Gastroesophageal sphincter (tissue), 4 donors: ENCODE measurements around the gene SFXN2. TPM values are rescaled to one million over a fixed set of nuclear protein-coding genes. Genes with fewer than 3 reads are reported as not detected.
"Not testable (repeated sequence)": the region's sequence is repeated elsewhere in the genome, so short reads cannot be mapped to it uniquely, and the experiment has no call there.

Source experiments
- ATAC-seq: fragments of 150-250 bp; one replicate; pipeline ENCODE4 v1.9.1; 2016; ENCODE audit warnings: mild to moderate bottlenecking, moderate library complexity
- H3K27ac ChIP-seq, 4 donors: fragments of 200-600 bp; sonication (generic) in 3 of 4; 1 replicate in 3 of 4; 2 replicates in 1 of 4; pipeline ENCODE4 v1.5.1; 2016 to 2019
- H3K27me3 ChIP-seq: fragments of 200-600 bp; sonication (generic); one replicate; pipeline ENCODE4 v1.5.1; 2019
- H3K36me3 ChIP-seq, 2 donors: fragments of 200-600 bp; sonication (generic); one replicate each; pipeline ENCODE4 v1.5.1; 2019; ENCODE audit warnings: control low read depth in 1 of 2
- H3K4me1 ChIP-seq, 3 donors: fragments of 200-600 bp; sonication (generic); 1 replicate in 2 of 3; 2 replicates in 1 of 3; pipeline ENCODE4 v1.5.1; 2016 to 2019; ENCODE audit warnings: control low read depth in 2 of 3
- H3K4me3 ChIP-seq, 2 donors: fragments of 200-600 bp; sonication (generic); one replicate each; pipeline ENCODE4 v1.5.1; 2019; ENCODE audit warnings: mild to moderate bottlenecking in 1 of 2, moderate library complexity in 1 of 2
- H3K9me3 ChIP-seq, 3 donors: fragments of 200-600 bp; sonication (generic); one replicate each; pipeline ENCODE4 v1.5.1; 2017 to 2019; ENCODE audit warnings: control low read depth in 2 of 3
- CTCF ChIP-seq, 4 experiments: fragments of 200-600 bp in 2 of 4; fragments of 450-650 bp in 2 of 4; sonication (generic) in 1 of 4; IDR thresholded peaks; one replicate each; pipeline ENCODE4 v1.5.1; 2017 to 2019; ENCODE audit warnings: antibody characterized with exemption in 4 of 4, mild to moderate bottlenecking in 2 of 4, moderate library complexity in 2 of 4
- EP300 ChIP-seq: sonication (generic); formaldehyde crosslinking; IDR thresholded peaks from one replicate; pipeline ENCODE4 v1.6.1; 2017; ENCODE audit warnings: antibody characterized with exemption, mild to moderate bottlenecking
- POLR2A ChIP-seq, 2 donors: fragments of 450-650 bp; IDR thresholded peaks; one replicate each; pipeline ENCODE4 v1.6.1; 2017; ENCODE audit warnings: antibody characterized with exemption in 2 of 2, mild to moderate bottlenecking in 2 of 2, moderate library complexity in 1 of 2
- POLR2AphosphoS5 ChIP-seq: sonication (generic); formaldehyde crosslinking; IDR thresholded peaks from one replicate; pipeline ENCODE4 v1.6.1; 2017; ENCODE audit warnings: antibody characterized with exemption
- WGBS, 2 donors: methylation state at CpG; one replicate each; pipeline ENCODE4 v1.1.5; 2018; ENCODE audit warnings: low coverage in 1 of 2; 5-methylcytosine and 5-hydroxymethylcytosine counted together
- total RNA-seq, 4 donors: library from RNA; depleted of rRNA; stranded (reverse); fragments of >200 nt; gene quantifications; one replicate each; pipeline ENCODE4 v1.1.0, GENCODE V29; 2016

The SFXN2 gene
- total RNA-seq, 4 donors from 2014 or later: 0.45 to 3.2 (median 1.2) TPM

- Histone ChIP-seq H3K36me3 (peaks cover 0 to 20% of the 10 kb centered on the region in 2 donors), H3K9me3 (no peaks in the 10 kb centered on the region), H3K4me3 (no peak overlapping the region), H3K4me1 (peaks cover 0 to 7% (median 0%) of the 10 kb centered on the region in 3 donors), H3K27me3 (no peaks in the 10 kb centered on the region), H3K27ac (peak overlapping the region in 2 of 4 donors; percentile 11 to 28)
- ATAC-seq: no peak
- TF ChIP-seq EP300 (no peak), CTCF (IDR thresholded peaks at IDR 0.05) (no peak), POLR2AphosphoS5 (no peak), POLR2A (IDR thresholded peaks at IDR 0.05) (no peak)
Observed at GRCh38 chr10:102738692-102739121, 24.3 kb downstream of the SFXN2 start.

GRCh38 chr10:102740229-102740628, 25.8 kb downstream of the SFXN2 start:
- Histone ChIP-seq H3K9me3 (no peaks in the 10 kb centered on the region), H3K4me1 (peaks cover 0 to 15% (median 0%) of the 10 kb centered on the region in 3 donors), H3K27me3 (no peaks in the 10 kb centered on the region), H3K4me3 (no peak overlapping the region), H3K36me3 (peaks cover 0 to 14% of the 10 kb centered on the region in 2 donors), H3K27ac (no peak overlapping the region)
- TF ChIP-seq EP300: no peak
- TF ChIP-seq POLR2A (IDR thresholded peaks at IDR 0.05): no peak
- no peak for TF ChIP-seq POLR2AphosphoS5
- TF ChIP-seq CTCF (IDR thresholded peaks at IDR 0.05): no peak
- no peak for ATAC-seq
- WGBS, 2 donors: 66 to 83% methylated on average over 2 of the region's 2 CpGs

- WGBS, 2 donors: 78 to 90% methylated on average over 2 of the region's 2 CpGs
- H3K27ac ChIP-seq: no peak overlapping the region
Observed at GRCh38 chr10:102741726-102742237, 27.3 kb downstream of the SFXN2 start.

GRCh38 chr10:102742313-102742712, 27.9 kb downstream of the SFXN2 start:
- ATAC-seq, H3K4me3 ChIP-seq, H3K27me3 ChIP-seq, H3K9me3 ChIP-seq, H3K36me3 ChIP-seq, H3K27ac ChIP-seq: not testable (repeated sequence)
- no CpG with 5 or more reads among the region's 5 CpGs for WGBS, 2 donors
- H3K4me1 ChIP-seq: peaks cover 0 to 33% (median 0%) of the 10 kb centered on the region in 3 donors

More at GRCh38 chr10:102741726-102742237, 27.3 kb downstream of the SFXN2 start:
- peaks cover 0 to 6% of the 10 kb centered on the region in 2 donors for H3K36me3 ChIP-seq
- H3K4me1 ChIP-seq: peaks cover 0 to 30% (median 0%) of the 10 kb centered on the region in 3 donors
- no peak for TF ChIP-seq CTCF (IDR thresholded peaks at IDR 0.05)
- TF ChIP-seq EP300: no peak
- no peak for TF ChIP-seq POLR2A (IDR thresholded peaks at IDR 0.05)
- TF ChIP-seq POLR2AphosphoS5: no peak
- H3K27me3 ChIP-seq: no peaks in the 10 kb centered on the region
- no peak overlapping the region for H3K4me3 ChIP-seq
- H3K9me3 ChIP-seq: no peaks in the 10 kb centered on the region
- ATAC-seq: no peak

- H3K9me3 ChIP-seq: no peaks in the 10 kb centered on the region
- WGBS, 2 donors: 28 to 35% methylated on average over 7 of the region's 7 CpGs
- ATAC-seq: no peak
- H3K36me3 ChIP-seq: no peaks in the 10 kb centered on the region
- H3K4me1 ChIP-seq: peaks cover 0 to 34% (median 0%) of the 10 kb centered on the region in 3 donors
- H3K4me3 ChIP-seq: peak overlapping the region; percentile 22 to 71
- peak overlapping the region in 2 of 4 donors; percentile 20 to 39 for H3K27ac ChIP-seq
- TF ChIP-seq EP300: no peak
- TF ChIP-seq POLR2AphosphoS5: no peak
- TF ChIP-seq CTCF (IDR thresholded peaks at IDR 0.05): no peak
- no peak for TF ChIP-seq POLR2A (IDR thresholded peaks at IDR 0.05)
- no peaks in the 10 kb centered on the region for H3K27me3 ChIP-seq
Observed at GRCh38 chr10:102743078-102743587, 28.7 kb downstream of the SFXN2 start.
